C1 segment of cervical spinal cord (tissue), 14 donors: ENCODE measurements around the gene KIAA1549.

Source experiments
- DNase-seq, 14 donors: peaks; one replicate each; lab custom pipeline; 2025; lab: John Stamatoyannopoulos, UW

The KIAA1549 gene

GRCh38 chr7:138885383-138886147, 95.6 kb downstream of the KIAA1549 start:
- DNase-seq = no peak

DNA sequence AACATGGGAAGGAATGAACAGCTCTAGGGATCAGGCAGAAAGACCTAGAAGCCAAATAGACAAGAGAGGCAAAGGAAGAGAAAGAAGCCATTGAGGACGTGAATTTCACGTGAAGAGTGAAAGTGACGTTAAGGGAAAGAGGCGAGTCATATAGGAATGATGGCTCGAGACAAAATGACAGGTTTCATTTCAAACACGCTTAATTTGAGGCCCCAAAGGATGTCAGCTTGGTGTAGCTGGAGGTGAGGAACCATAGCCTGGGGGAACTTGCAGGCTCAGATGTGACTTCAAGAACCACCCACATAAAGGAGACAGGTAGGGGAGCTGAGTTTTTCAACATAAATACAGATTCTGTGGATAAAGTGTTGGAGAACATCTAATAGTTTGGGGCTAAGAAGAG, 98.9 kb downstream of the KIAA1549 start:
- DNase-seq = no peak

- DNase-seq = no peak
Observed at GRCh38 chr7:138881579-138882188, 99.5 kb downstream of the KIAA1549 start.

DNA sequence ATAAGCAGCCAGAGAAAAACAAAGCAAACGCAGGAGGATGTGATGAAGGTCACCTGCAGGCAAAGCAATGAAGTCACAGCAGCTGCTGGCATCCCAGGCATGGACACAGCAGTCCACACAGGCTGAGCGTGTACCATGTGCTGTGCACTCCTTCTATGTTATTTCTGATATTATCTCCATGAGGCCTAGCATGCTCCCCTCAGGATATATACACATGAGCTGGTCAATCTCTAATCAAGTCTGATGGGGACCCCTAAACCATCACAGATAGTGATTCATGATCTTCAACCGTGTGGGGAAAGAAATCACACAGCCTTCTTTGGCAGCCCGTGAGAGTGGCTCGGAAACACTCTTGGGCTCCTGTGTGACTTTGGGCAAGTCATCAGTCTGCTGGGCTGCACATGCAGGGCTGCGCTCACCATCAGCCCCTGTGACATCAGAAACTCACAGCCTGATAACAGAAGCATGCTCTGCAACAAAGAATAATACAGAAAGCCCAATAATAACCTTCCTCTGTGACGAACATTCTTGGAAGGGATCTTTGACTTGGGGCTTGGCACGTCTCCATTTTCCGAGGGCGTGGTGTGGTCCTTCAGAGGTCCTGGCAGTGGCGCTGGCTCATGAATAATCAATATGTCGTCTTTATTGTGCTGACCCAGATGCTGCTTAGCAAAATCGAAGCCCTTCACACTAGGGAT, 100.2 kb downstream of the KIAA1549 start:
- DNase-seq = no peak

DNA sequence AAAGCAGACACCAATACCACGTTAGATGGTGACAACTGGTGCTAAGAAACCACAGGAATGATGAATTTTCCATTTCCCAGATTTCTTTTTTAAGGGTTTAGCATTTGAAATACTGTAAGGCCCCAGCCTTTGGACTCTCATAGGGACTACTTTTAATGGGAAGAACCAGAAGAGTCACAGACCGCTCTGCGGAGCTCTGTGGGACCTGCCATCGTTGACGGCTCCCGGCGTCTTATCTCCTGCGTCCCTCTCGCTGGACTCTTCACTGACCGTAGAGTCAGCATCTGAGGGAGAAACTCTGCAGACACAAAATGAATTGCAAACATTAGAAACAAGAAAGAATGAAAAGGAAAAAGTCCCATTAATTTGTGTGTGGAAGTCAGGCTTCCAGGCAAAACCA, 101.8 kb downstream of the KIAA1549 start:
- DNase-seq = no peak

GRCh38 chr7:138878856-138879255, 102.3 kb downstream of the KIAA1549 start:
- DNase-seq = no peak

- DNase-seq = no peak
Observed at GRCh38 chr7:138878051-138878450, 103.1 kb downstream of the KIAA1549 start.

- DNase-seq = no peak
Observed at GRCh38 chr7:138876326-138876725, 104.9 kb downstream of the KIAA1549 start.

- no peak for DNase-seq
Observed at GRCh38 chr7:138875794-138876193, 105.4 kb downstream of the KIAA1549 start.

DNA sequence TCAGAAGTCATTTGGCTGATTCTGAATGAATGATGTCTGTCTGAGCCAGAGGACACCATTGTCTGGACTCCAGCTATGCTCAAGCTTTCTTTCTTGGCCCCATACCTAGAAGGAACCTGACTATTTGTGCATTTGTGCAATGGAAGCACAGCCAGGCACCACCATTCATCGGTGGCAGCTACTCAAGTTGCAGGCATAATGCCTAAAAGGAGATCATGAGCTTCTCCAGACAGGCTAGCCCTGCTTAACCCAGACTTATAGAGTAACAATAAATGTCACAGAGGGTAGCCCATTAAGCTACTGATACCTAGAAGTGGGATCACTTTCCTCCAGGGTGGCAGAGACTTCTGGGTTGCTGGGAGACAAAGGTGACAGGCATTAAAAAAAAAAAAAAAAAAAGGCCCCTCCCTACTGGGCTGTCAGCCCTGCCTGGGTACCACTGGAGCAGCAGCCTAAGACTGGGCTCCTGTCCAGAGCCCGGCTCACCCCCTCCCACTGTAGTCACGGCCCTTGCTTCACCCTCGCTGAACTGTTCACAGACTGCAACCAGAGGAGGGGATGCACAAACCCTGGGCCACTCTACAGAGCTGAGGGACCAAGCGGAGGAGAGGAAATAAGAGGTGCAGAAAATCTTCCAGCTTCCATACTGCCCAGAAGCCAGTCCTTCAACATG, 107.8 kb downstream of the KIAA1549 start:
- peak in 1 of 14 donors; percentile 10 for DNase-seq

DNA sequence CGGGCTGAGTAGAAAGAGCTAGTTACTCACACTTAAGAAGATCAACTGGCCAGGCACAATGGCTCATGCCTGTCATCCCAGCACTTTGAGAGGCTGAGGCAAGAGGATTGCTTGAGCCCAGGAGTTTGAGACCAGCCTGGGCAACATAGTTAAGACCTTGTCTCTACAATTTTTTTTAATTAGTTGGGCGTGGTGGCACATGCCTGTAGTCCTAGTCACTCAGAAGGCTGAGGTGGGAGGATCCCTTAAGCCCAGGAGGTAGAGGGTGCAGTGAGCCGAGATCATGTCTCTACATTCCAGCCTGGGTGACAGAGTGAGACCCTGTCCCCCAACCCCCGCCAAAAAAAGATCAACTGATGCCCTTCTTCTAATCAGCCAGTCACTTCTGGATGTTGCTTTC, 108.6 kb downstream of the KIAA1549 start:
- no peak for DNase-seq

GRCh38 chr7:138871814-138872090, 109.4 kb downstream of the KIAA1549 start:
- DNase-seq = no peak

DNA sequence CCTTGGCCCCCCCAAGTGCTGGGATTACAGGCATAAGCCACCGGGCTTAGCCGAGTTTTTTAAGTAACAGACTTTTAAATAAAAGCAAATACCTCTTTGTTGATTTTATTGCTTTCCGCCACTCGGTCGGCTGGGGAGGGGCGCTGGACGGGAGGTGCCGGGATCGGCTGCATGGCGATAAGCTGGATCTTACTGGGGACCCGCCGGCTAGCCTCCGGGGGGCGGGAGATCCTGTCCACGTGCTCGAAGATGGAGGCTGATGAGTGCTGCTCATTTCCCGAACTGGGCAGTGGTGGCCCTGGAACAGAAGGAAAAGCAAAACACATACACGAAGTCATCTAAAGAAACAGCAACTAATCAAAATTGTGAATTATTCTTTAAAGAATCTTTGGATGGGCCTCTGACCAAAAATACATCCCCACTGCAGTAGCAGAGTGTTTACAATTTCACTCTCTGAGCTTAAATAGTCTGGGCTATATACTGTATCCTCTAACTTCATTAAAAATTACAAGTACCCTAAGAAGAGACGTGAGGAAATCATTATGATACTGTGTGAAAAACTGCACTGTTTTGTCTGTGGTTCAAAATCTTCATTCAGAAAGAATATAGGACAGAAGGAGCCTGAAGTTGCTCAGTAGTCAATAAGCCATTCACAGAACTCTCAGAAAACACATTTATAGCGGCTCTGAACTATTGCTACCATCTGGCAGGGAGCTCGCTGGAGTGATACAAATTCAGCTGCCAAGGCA, 110.0 kb downstream of the KIAA1549 start:
- no peak for DNase-seq

- no peak for DNase-seq
Observed at GRCh38 chr7:138869353-138869752, 111.8 kb downstream of the KIAA1549 start.

DNA sequence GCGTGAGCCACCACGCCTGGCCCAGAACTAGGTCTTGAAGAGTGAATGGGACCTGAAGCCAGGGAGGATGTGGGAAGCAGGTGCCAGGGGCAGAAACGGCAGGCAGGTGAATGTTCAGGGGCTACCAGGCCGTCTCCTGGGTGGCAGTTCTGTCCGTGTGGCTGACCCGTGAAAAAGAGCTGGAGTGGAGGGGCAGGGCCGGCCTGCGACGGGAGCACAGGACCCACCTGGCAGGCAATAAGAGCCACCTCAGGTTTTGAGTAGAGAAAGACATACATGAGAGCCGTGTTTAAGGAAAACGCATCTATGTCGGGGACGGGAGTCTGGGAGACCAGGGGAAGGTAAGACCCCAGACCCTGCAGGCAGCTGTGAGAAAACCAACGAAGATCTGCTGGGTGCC, 112.5 kb downstream of the KIAA1549 start:
- DNase-seq = no peak

DNA sequence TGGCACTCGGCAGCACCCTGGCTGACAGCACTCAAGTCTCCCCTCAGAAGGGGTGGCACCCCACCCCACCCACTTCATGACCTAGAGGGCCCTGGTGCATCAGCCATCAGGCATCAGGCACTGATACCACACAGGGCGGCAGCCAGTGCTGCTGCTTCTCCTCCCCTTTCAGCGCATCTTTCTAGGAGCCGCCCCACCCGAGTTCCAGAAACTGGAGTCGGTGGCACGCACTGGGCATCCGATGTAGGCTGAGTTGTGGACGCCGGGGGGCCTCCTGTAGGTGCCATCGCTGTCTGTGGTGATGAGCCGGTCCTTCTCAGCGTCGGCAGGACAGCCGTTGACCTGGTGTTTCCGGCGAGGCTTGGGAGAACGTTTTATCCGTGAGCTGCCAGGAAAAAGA, 113.4 kb downstream of the KIAA1549 start:
- no peak for DNase-seq

DNA sequence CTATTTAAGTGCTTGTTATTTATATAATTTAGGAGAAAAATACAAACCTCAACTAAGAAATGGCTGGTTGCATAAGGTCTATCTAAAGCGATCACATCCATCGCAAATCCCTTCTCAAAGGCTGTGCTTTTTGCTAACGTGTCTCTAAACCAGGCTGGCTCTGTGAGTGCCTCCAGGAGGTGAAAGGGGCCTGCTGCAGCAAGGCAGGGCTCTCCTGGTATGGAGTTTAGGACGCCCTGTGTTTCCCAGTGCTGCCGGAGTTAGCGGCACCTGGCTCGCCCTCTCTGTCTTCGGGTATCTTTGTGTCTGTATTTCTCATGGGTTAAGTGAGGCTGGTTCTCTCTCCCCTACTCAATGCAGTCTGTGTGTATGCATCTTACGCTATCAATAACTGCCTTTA, 114.8 kb downstream of the KIAA1549 start:
- DNase-seq = no peak

- DNase-seq = no peak
Observed at GRCh38 chr7:138865843-138866242, 115.3 kb downstream of the KIAA1549 start.

GRCh38 chr7:138864667-138865066, 116.5 kb downstream of the KIAA1549 start:
- DNase-seq = no peak

- DNase-seq = no peak
Observed at GRCh38 chr7:138863931-138864330, 117.3 kb downstream of the KIAA1549 start.

DNA sequence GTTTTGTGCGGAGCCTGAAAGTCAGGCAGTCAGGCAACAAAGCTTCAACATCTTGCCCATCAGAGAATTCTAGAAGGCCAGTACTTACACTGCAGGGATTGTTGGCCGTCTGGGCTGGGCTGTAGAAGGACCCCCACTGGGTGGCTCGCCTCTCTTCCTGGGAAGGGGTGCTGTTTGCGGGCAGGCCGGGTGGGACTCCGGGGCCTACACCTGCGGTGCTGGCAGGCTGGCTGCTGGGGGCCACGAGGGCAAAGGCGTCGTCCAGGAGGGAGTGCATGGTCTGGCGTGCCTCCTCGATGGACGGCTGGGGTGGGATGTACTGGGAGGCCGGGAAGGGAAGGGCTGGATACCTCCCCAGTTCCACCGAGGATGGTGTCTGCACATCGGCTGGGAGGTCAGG, 120.1 kb downstream of the KIAA1549 start:
- DNase-seq = no peak

GRCh38 chr7:138857728-138858127, 123.5 kb downstream of the KIAA1549 start:
- no peak for DNase-seq
